ENCODE results near the gene GOLGA3. TPM values are rescaled to one million over a fixed set of nuclear protein-coding genes. Genes with fewer than 3 reads are reported as not detected.
"Not testable (repeated sequence)": the region's sequence is repeated elsewhere in the genome, so short reads cannot be mapped to it uniquely, and the experiment has no call there.

Gene GOLGA3
- total RNA-seq, 4 donors from 2014 or later = 37.0 to 62.2 (median 54.0) TPM

GRCh38 chr12:132809391-132809790 is 19.3 kb downstream of the GOLGA3 start:
- intact Hi-C loops (cut with DNase I); H3K27ac ChIP-seq; H3K4me1 ChIP-seq; DNase-seq; H3K9me3 ChIP-seq; H3K4me3 ChIP-seq; H3K27me3 ChIP-seq: not testable (repeated sequence)
- H3K36me3 ChIP-seq = peaks cover 28 to 98% (median 45%) of the 10 kb centered on the region in 3 donors
- TF ChIP-seq, protein P1, sequence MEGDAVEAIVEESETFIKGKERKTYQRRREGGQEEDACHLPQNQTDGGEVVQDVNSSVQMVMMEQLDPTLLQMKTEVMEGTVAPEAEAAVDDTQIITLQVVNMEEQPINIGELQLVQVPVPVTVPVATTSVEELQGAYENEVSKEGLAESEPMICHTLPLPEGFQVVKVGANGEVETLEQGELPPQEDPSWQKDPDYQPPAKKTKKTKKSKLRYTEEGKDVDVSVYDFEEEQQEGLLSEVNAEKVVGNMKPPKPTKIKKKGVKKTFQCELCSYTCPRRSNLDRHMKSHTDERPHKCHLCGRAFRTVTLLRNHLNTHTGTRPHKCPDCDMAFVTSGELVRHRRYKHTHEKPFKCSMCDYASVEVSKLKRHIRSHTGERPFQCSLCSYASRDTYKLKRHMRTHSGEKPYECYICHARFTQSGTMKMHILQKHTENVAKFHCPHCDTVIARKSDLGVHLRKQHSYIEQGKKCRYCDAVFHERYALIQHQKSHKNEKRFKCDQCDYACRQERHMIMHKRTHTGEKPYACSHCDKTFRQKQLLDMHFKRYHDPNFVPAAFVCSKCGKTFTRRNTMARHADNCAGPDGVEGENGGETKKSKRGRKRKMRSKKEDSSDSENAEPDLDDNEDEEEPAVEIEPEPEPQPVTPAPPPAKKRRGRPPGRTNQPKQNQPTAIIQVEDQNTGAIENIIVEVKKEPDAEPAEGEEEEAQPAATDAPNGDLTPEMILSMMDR (IDR thresholded peaks at IDR 0.05) = peak in 3 of 6 experiments; percentile 14 to 40 (median 19)
- WGBS, 2 donors = 56 to 86% methylated on average over 5 of the region's 13 CpGs

DNA sequence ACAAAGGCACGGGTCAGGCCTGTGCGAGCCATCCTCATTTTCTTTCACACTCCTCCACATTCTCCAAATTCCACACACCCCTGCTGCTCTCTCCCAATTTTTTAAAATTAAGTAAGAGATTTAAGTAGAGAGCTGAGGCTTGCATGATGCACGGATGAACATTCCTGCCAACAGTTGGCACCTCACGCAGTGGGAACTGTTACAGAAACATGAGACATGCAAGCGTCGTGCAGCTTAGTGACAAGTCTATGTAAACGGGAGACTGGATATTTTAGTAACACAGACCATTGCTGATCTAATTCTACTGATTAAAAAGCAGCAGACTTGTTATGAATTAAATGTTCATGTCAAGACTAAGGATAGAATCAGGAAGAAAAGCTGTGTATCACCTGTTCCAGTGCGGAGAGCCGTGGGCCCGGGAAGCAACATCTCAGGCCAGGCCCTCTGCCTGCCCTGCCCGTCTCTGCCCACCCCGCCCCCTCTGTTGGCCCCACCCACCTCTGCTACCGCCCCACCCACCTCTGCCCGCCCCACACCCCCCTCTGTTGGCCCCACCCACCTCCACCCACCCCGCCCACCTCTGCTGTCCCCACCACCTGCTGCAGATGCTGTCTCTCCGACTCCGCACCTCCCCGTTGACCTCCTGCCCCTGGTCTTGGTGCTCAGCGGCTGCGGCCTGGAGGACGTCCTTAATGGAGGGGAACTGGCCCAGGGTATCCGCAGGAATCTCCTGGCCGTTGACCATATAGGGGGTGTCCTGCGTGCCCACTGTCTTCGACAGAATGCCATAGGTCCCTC is 21.2 kb downstream of the GOLGA3 start:
- no peak overlapping the region for H3K27ac ChIP-seq
- TF ChIP-seq, protein P1 (IDR thresholded peaks at IDR 0.05) = no peak
- no peak for TF ChIP-seq POLR2A (IDR thresholded peaks at IDR 0.05)
- WGBS, 2 donors = 83 to 84% methylated on average over 11 to 12 of the region's 25 CpGs
- no peak overlapping the region for H3K4me3 ChIP-seq
- intact Hi-C loops (cut with DNase I) = no loop called here
- H3K27me3 ChIP-seq = no peaks in the 10 kb centered on the region
- H3K4me1 ChIP-seq = no peaks in the 10 kb centered on the region
- DNase-seq = no peak
- H3K36me3 ChIP-seq = peaks cover 29 to 98% (median 47%) of the 10 kb centered on the region in 3 donors
- H3K9me3 ChIP-seq = no peaks in the 10 kb centered on the region

- TF ChIP-seq POLR2A (IDR thresholded peaks at IDR 0.05) = no peak
- Histone ChIP-seq H3K27me3 (no peaks in the 10 kb centered on the region), H3K9me3 (no peaks in the 10 kb centered on the region), H3K4me1 (no peaks in the 10 kb centered on the region), H3K4me3 (no peak overlapping the region), H3K36me3 (peaks cover 33 to 98% (median 49%) of the 10 kb centered on the region in 3 donors), H3K27ac (no peak overlapping the region)
- intact Hi-C loops (cut with DNase I) = no loop called here
- WGBS, 2 donors = 86 to 89% methylated on average over 18 of the region's 18 CpGs
- DNase-seq = no peak
Observed at GRCh38 chr12:132806857-132807256, 21.8 kb downstream of the GOLGA3 start.

DNA sequence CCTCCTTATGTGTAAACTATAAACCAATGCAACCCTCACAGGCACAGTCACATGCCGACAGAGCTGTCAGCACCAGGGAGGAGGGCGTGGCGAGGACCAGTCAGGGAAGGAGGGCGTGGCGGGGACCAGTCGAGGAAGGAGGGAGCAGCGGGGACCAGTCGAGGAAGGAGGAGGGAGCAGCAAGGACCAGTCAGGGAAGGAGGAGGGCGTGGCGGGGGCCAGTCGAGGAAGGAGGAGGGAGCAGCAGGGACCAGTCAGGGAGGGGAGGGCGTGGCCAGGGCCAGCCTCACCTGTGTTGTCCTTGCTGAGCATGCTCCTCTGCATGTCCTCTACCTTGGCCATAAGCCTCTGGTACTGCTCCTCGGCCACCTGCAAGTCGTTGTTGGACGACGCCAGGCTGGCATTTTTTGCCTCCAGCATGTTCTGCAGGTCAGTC is 24.2 kb downstream of the GOLGA3 start:
- Histone ChIP-seq H3K4me3 (no peak overlapping the region), H3K4me1 (no peaks in the 10 kb centered on the region), H3K9me3 (no peaks in the 10 kb centered on the region), H3K27ac (peak overlapping the region in 1 of 4 donors; percentile 13), H3K36me3 (peaks cover 51 to 99% (median 54%) of the 10 kb centered on the region in 3 donors), H3K27me3 (no peaks in the 10 kb centered on the region)
- intact Hi-C loops (cut with DNase I) = no loop called here
- 73 to 76% methylated on average over 14 to 16 of the region's 16 CpGs for WGBS, 2 donors
- no peak for DNase-seq
- no peak for TF ChIP-seq POLR2A (IDR thresholded peaks at IDR 0.05)
- TF ChIP-seq, protein P1 (IDR thresholded peaks at IDR 0.05) = no peak

DNA sequence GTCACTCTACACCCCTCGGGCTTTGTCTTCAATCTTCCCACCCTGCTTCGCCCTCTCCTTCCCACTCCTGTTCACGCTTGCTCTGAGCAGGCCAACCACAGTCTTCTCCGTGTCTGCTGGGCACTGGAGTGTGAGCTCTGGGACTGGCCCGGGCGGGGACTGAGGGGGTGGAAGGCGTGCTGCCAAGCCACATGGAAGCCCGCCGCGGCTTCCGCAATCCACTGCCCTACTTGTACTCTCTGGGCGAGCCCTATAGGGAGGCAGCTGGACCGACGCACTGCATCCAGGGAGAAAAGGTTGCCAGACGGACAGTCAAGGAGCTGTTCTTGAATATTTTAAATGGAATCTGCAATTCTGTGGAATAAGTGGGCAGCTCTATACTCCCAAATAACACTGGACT is 24.8 kb downstream of the GOLGA3 start:
- H3K27ac ChIP-seq = no peak overlapping the region
- peaks cover 57 to 99% (median 59%) of the 10 kb centered on the region in 3 donors for H3K36me3 ChIP-seq
- H3K4me1 ChIP-seq = no peaks in the 10 kb centered on the region
- DNase-seq = no peak
- WGBS, 2 donors = 87% methylated on average over 12 of the region's 15 CpGs; no CpG with 5 or more reads in 1 of the 2 donors
- no peaks in the 10 kb centered on the region for H3K9me3 ChIP-seq
- no peaks in the 10 kb centered on the region for H3K27me3 ChIP-seq
- H3K4me3 ChIP-seq = no peak overlapping the region
- intact Hi-C loops (cut with DNase I) = no loop called here
- TF ChIP-seq POLR2A (IDR thresholded peaks at IDR 0.05) = no peak
- TF ChIP-seq, protein P1 (IDR thresholded peaks at IDR 0.05) = no peak

Measured in esophagus squamous epithelium (tissue), 5 donors.